HFF-Myc (cell line): ENCODE results near the gene DOCK4.

Experiments used
- DNase-seq: peaks from one replicate; pipeline ENCODE4 v3.0.0-alpha.2; 2011; ENCODE audit warnings: low read depth; ENCODE audit errors: extremely low read depth
- H3K4me3 ChIP-seq: replicated peaks from 2 replicates; pipeline ENCODE4 v1.5.1; 2011; ENCODE audit warnings: low read depth, mild to moderate bottlenecking, control low read depth, low read length
- TF ChIP-seq, protein P1 (sequence below): IDR thresholded peaks from 2 replicates; pipeline ENCODE4 v1.5.1; 2012; ENCODE audit warnings: mild to moderate bottlenecking, low read depth, low read length, control low read depth; ENCODE audit errors: missing control alignments

The DOCK4 gene

DNA sequence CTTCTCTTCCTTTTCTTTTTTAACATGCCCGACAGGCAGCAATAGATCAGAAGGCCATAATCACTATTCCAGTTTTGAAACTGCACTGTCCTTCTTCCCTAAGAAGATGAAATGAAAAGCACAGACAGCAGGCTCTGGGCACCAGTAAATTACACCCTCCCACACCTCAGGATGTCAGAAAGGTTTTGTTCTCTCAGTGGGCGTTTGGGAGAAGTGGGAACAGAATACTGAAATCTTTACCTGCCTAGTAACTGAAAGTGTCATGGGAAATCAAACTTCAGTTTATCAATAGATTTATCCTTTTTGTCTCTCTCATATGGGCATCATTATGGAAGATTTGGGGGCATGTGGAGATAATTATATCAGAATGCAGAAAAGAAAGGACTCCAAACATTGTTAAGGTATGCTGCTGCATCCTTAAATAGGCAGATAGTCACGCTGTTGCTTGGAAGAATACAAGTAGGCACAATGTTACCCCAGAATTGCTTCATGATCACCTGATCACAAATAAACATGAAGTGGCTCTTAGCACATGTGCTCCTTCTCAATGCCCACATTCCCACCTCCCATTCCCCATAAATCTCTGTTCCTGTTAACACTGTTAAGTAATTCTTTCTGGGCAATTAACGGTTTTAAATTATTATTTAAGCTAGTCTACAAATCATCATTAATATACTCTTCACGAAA, 113.3 kb downstream of the DOCK4 start:
- TF ChIP-seq, protein P1, sequence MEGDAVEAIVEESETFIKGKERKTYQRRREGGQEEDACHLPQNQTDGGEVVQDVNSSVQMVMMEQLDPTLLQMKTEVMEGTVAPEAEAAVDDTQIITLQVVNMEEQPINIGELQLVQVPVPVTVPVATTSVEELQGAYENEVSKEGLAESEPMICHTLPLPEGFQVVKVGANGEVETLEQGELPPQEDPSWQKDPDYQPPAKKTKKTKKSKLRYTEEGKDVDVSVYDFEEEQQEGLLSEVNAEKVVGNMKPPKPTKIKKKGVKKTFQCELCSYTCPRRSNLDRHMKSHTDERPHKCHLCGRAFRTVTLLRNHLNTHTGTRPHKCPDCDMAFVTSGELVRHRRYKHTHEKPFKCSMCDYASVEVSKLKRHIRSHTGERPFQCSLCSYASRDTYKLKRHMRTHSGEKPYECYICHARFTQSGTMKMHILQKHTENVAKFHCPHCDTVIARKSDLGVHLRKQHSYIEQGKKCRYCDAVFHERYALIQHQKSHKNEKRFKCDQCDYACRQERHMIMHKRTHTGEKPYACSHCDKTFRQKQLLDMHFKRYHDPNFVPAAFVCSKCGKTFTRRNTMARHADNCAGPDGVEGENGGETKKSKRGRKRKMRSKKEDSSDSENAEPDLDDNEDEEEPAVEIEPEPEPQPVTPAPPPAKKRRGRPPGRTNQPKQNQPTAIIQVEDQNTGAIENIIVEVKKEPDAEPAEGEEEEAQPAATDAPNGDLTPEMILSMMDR, result no peak
- H3K4me3 ChIP-seq, result no peak overlapping the region
- DNase-seq, result no peak

- no peak overlapping the region for H3K4me3 ChIP-seq
- no peak for DNase-seq
- TF ChIP-seq, protein P1, result no peak
These were observed 113.9 kb downstream of the DOCK4 start for GRCh38 chr7:112092306-112092705.

DNA sequence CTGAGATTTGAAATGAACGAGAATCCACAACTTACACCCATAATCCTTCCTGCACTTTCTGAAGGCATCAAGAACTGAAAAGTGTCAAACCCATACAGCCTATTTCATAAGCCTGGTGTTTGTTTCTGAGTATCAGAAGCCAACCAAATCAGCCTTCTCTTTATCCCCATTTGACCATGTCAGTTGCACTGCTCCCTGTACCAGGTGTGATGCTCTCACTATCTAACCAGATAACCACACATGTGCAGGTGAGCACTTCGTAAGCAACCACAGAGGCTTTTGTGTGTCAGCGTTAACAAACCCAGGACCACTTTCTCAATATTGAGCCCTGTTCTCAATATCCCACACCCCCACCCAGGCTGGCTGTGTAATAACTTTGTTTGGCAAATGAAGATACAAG, 114.4 kb downstream of the DOCK4 start:
- DNase-seq, result no peak
- no peak overlapping the region for H3K4me3 ChIP-seq
- TF ChIP-seq, protein P1, result no peak

GRCh38 chr7:112089551-112089950, 116.6 kb downstream of the DOCK4 start:
- no peak for DNase-seq
- H3K4me3 ChIP-seq, result no peak overlapping the region
- TF ChIP-seq, protein P1, result no peak

DNA sequence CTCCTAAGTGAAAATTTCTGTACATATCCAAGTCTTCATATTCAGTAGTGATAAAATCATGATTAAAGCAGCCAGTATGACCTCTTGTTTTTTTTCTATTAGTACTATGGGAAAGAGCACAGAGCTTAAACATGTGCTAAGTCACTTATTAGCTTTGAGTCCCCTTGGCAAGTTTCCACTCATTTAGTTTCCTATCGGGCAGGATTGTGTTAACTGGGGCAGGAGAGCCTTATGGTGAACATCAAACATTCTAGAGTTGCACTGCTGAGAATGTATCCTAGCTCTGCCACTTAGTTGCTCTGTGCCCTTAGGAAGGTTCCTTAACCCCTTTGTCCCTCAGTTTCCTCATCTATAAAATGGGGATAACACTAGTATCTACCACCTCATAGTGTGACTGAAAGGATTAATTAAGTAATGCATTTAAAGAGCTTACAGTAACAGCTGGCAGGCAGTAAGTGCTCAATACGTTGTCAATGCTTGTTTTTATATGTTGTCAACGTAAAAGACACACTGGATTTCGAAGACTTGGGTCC, 117.6 kb downstream of the DOCK4 start:
- H3K4me3 ChIP-seq, result no peak overlapping the region
- TF ChIP-seq, protein P1, result no peak
- no peak for DNase-seq

- TF ChIP-seq, protein P1, result no peak
- no peak for DNase-seq
- no peak overlapping the region for H3K4me3 ChIP-seq
These were observed 119.5 kb downstream of the DOCK4 start for GRCh38 chr7:112086496-112087254.
